ENCODE results near the gene DNAJC8. TPM values are rescaled to one million over a fixed set of nuclear protein-coding genes. Genes with fewer than 3 reads are reported as not detected.
A peak's percentile ranks its signal among the peaks of the same experiment; 100 is the strongest.

DNAJC8 gene
- total RNA-seq, 4 donors from 2014 or later = 48.3 to 72.2 (median 64.1) TPM

GRCh38 chr1:28243685-28244311 is 11.0 kb upstream of the DNAJC8 start:
- TF ChIP-seq, protein P1, sequence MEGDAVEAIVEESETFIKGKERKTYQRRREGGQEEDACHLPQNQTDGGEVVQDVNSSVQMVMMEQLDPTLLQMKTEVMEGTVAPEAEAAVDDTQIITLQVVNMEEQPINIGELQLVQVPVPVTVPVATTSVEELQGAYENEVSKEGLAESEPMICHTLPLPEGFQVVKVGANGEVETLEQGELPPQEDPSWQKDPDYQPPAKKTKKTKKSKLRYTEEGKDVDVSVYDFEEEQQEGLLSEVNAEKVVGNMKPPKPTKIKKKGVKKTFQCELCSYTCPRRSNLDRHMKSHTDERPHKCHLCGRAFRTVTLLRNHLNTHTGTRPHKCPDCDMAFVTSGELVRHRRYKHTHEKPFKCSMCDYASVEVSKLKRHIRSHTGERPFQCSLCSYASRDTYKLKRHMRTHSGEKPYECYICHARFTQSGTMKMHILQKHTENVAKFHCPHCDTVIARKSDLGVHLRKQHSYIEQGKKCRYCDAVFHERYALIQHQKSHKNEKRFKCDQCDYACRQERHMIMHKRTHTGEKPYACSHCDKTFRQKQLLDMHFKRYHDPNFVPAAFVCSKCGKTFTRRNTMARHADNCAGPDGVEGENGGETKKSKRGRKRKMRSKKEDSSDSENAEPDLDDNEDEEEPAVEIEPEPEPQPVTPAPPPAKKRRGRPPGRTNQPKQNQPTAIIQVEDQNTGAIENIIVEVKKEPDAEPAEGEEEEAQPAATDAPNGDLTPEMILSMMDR (IDR thresholded peaks at IDR 0.05) = no peak
- DNase-seq (ENCODE audit: low spot score) (no peak), ATAC-seq (ENCODE audit: low FRiP score) (no peak)

DNA sequence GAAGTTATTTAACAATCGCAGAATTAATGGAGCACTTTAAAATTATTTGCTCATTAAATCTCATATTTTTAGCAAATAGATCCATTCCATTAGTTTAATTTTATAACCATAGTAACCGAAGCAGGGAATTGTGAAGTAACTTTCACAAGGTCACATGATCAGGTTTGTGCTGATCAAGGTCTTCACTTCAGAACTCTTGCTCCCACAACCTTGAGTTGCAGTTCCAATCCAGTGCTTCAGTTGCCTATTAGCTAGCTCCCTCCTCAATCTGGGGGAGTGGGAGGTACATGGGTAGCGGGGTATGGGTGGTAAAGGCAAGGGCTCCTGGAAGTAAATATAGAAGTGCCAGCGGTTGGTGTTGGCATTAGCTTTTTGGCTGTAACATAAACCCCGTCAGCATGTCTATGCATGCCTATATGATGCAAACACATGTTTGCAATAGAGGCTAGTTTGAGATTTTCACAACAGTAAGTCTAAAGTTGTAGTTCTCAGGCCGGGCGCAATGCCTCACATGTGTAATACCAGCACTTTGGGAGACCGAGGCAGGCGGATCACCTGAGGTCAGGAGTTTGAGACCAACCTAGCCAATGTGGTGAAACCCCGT is 8.9 kb upstream of the DNAJC8 start:
- no peak for ATAC-seq (ENCODE audit: low FRiP score)
- TF ChIP-seq, protein P1 (IDR thresholded peaks at IDR 0.05) = no peak
- DNase-seq (ENCODE audit: low spot score) = no peak

GRCh38 chr1:28240024-28240423 is 7.2 kb upstream of the DNAJC8 start:
- TF ChIP-seq, protein P1 (IDR thresholded peaks at IDR 0.05) = no peak
- ATAC-seq (ENCODE audit: low FRiP score) = no peak
- DNase-seq (ENCODE audit: low spot score) = no peak

DNA sequence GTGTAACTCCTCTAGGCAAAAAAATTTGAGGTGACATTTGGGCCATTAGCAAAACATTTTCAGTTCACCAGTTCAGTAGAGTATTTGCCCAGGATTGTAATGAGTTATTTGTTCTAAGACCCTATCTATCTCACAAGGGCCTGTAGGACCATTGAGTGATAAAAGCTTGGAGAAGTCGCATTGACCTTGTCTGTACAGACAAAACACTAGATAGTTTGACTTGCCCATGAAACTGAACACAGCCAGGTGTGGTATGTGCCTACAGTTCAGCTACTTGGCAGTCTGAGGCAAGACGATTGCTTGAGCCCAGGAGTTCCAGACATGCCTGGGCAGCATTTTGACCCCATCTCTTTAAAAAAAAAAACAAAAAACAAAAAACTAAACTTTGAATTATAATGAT is 6.2 kb upstream of the DNAJC8 start:
- DNase-seq (ENCODE audit: low spot score) (no peak), ATAC-seq (ENCODE audit: low FRiP score) (no peak)
- TF ChIP-seq, protein P1 (IDR thresholded peaks at IDR 0.05) = no peak

DNA sequence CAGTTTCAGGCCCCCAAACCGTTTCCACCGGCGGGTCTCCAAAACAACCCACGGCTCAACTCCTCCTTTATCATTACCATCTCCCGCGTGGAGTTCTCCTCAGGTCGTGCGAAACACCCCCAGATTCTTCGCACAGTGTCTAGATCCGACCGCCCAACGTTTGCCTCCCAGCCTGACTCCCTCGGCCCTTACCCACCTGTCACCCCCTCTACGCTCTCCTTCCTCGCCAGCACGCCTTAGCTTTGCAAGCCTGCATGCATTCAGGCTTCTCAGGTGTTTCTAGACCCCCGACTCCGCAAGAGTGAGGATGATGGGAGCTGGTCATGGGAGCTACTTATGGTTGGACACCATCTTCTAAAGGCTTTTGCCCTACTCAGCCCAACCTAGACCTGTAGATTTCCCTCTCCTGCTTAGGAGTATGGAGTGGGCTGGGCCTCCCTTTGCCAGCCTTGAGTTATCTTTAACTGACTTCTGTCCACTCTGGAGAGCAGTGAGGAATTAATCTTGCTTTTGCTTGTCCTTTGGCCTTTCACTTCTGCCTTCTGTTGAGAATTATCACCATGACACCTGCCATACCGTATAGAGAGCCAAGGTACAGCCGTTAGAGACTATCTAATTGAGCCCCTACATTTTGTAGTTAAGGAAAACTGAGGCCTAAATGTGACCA is 4.0 kb upstream of the DNAJC8 start:
- ATAC-seq (ENCODE audit: low FRiP score) (no peak), DNase-seq (ENCODE audit: low spot score) (no peak)
- TF ChIP-seq, protein P1 (IDR thresholded peaks at IDR 0.05) = no peak

GRCh38 chr1:28235755-28236655 is 3.2 kb upstream of the DNAJC8 start, which contains the start of gene ATP5IF1:
Gene ATP5IF1 (plus strand): TSS chr1:28236124. CDS start chr1:28236184, 60 bp downstream.
- TF ChIP-seq, protein P1 (IDR thresholded peaks at IDR 0.05) = no peak
- DNase-seq (ENCODE audit: low spot score) (peak; percentile 79), ATAC-seq (ENCODE audit: low FRiP score) (peak; percentile 97)
